HEK293T (cell line): ENCODE measurements around the gene NFKBIZ.

ENCODE experiments used
- CTCF ChIA-PET: fragments of 350-600 bp; formaldehyde crosslinking; extraction: SDS; loops from one replicate; lab custom pipeline; 2021; ENCODE audit warnings: antibody characterized with exemption, inconsistent platforms; lab: Yijun Ruan, JAX
- POLR2A ChIA-PET: fragments of 350-600 bp; formaldehyde crosslinking; extraction: SDS; loops from one replicate; lab custom pipeline; 2020; ENCODE audit warnings: antibody characterized with exemption, inconsistent platforms; lab: Yijun Ruan, JAX
- DNase-seq: peaks from one replicate; pipeline ENCODE4 v3.0.0; 2012; ENCODE audit warnings: mixed read lengths; ENCODE audit errors: extremely low spot score
- ARNT ChIP-seq: fragments of 450-650 bp; IDR thresholded peaks from 2 replicates; pipeline ENCODE4 v1.6.1; 2017; ENCODE audit warnings: mild to moderate bottlenecking
- BHLHE40 ChIP-seq: fragments of 450-650 bp; IDR thresholded peaks from 2 replicates; pipeline ENCODE4 v1.6.1; 2016; ENCODE audit warnings: mild to moderate bottlenecking, moderate library complexity, borderline replicate concordance
- CTBP1 ChIP-seq: fragments of 450-650 bp; IDR thresholded peaks from 2 replicates; pipeline ENCODE4 v1.6.1; 2016; ENCODE audit warnings: borderline replicate concordance
- ELF4 ChIP-seq: fragments of 450-650 bp; IDR thresholded peaks from 2 replicates; pipeline ENCODE4 v1.6.1; 2017; ENCODE audit warnings: antibody characterized with exemption
- FOXA1 ChIP-seq: fragments of 450-650 bp; IDR thresholded peaks from 2 replicates; pipeline ENCODE4 v1.6.1; 2016; ENCODE audit warnings: mild to moderate bottlenecking
- FOXK2 ChIP-seq: fragments of 450-650 bp; IDR thresholded peaks from 2 replicates; pipeline ENCODE4 v1.6.1; 2016; ENCODE audit warnings: mild to moderate bottlenecking
- FOXM1 ChIP-seq: fragments of 450-650 bp; IDR thresholded peaks from 2 replicates; pipeline ENCODE4 v1.6.1; 2017; ENCODE audit warnings: mild to moderate bottlenecking, borderline replicate concordance
- HDGF ChIP-seq: fragments of 450-650 bp; IDR thresholded peaks from 2 replicates; pipeline ENCODE4 v1.6.1; 2017; ENCODE audit warnings: antibody characterized with exemption, borderline replicate concordance
- L3MBTL2 ChIP-seq: fragments of 450-650 bp; conservative IDR thresholded peaks from 2 replicates; pipeline ENCODE4 v1.6.1; 2016; ENCODE audit warnings: mild to moderate bottlenecking
- LEF1 ChIP-seq: fragments of 450-650 bp; IDR thresholded peaks from 2 replicates; pipeline ENCODE4 v1.6.1; 2017; ENCODE audit warnings: mild to moderate bottlenecking, borderline replicate concordance
- NFRKB ChIP-seq: fragments of 450-650 bp; IDR thresholded peaks from 2 replicates; pipeline ENCODE4 v1.6.1; 2016; ENCODE audit warnings: mild to moderate bottlenecking, moderate library complexity
- SP1 ChIP-seq: fragments of 450-650 bp; IDR thresholded peaks from 2 replicates; pipeline ENCODE4 v1.6.1; 2017
- SUZ12 ChIP-seq: fragments of 450-650 bp; IDR thresholded peaks from 2 replicates; pipeline ENCODE4 v1.6.1; 2016; ENCODE audit warnings: mild to moderate bottlenecking
- TARDBP ChIP-seq: fragments of 450-650 bp; IDR thresholded peaks from 2 replicates; pipeline ENCODE4 v1.6.1; 2016
- ZNF384 ChIP-seq: fragments of 450-650 bp; IDR thresholded peaks from 2 replicates; pipeline ENCODE4 v1.6.1; 2016
- TF ChIP-seq, protein P1 (sequence below): fragments of 450-650 bp; IDR thresholded peaks from 2 replicates; pipeline ENCODE4 v1.6.1; 2016

The NFKBIZ gene

DNA sequence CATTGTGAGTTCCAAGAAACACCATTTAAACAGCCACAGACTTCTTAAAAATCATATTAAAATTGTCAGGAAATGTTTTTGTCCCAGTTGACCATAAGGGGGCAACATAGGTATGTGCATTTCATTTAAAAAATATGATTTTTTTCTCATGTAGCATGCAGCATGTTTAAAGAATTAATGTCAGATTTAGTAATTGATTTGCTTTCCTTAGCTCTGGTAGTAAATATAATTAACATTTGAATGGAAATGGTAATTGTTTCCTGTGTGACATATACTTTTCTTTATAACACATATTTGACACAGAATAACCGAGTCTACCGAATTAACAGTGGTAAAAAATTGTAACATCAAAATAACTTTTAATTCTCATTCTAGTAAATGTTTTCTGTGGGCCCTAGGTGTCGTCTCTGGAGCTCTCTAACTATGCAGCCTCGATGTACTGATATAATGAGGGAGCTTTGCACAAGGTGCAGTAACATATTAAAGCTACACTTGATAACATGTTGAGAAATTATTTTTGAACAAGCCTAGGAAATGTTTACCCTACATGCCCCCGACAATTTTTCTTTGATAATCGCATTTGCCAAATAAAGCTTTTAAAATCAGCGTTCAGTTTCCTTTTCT is 35.4 kb upstream of the NFKBIZ start:
- TF ChIP-seq LEF1 (no peak), ZNF384 (peak; percentile 64)
- ChIA-PET CTCF (interaction anchor here (0.7 to 1.9 kb wide), 7 partner anchors 112 to 415 kb away, joined by 3 to 16 read pairs (median 4); no protein-coding TSS in a partner anchor), POLR2A (no interaction called here)
- no peak for DNase-seq

DNA sequence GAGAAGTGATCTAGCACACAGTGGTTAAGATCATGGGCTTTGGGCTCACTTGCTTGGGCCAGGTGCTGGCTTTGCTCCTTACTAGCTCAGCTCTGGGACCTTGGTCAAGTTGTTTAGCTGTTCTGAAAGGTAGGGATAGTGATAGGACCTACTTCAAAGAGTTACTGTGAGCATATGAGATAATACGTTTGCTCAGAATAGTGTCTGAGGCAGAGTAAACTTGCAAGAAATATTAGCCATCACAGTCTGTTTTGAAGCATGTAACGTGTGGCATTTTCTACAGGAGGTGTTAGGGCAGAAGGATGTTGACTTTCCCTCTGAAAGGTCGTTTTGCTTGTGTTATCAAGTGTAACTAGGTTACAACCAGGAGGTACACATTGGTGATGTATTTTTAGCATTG is 34.5 kb upstream of the NFKBIZ start:
- TF ChIP-seq FOXA1 (no peak), LEF1 (no peak), ARNT (no peak), SP1 (no peak), ELF4 (no peak), TARDBP (no peak)
- TF ChIP-seq, protein P1, sequence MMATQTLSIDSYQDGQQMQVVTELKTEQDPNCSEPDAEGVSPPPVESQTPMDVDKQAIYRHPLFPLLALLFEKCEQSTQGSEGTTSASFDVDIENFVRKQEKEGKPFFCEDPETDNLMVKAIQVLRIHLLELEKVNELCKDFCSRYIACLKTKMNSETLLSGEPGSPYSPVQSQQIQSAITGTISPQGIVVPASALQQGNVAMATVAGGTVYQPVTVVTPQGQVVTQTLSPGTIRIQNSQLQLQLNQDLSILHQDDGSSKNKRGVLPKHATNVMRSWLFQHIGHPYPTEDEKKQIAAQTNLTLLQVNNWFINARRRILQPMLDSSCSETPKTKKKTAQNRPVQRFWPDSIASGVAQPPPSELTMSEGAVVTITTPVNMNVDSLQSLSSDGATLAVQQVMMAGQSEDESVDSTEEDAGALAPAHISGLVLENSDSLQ: no peak
- POLR2A ChIA-PET: no interaction called here
- CTCF ChIA-PET: interaction anchor here (0.9 to 1.9 kb wide), 3 partner anchors 111 to 411 kb away, joined by 4 to 13 read pairs (median 4); no protein-coding TSS in a partner anchor
- DNase-seq: no peak

DNA sequence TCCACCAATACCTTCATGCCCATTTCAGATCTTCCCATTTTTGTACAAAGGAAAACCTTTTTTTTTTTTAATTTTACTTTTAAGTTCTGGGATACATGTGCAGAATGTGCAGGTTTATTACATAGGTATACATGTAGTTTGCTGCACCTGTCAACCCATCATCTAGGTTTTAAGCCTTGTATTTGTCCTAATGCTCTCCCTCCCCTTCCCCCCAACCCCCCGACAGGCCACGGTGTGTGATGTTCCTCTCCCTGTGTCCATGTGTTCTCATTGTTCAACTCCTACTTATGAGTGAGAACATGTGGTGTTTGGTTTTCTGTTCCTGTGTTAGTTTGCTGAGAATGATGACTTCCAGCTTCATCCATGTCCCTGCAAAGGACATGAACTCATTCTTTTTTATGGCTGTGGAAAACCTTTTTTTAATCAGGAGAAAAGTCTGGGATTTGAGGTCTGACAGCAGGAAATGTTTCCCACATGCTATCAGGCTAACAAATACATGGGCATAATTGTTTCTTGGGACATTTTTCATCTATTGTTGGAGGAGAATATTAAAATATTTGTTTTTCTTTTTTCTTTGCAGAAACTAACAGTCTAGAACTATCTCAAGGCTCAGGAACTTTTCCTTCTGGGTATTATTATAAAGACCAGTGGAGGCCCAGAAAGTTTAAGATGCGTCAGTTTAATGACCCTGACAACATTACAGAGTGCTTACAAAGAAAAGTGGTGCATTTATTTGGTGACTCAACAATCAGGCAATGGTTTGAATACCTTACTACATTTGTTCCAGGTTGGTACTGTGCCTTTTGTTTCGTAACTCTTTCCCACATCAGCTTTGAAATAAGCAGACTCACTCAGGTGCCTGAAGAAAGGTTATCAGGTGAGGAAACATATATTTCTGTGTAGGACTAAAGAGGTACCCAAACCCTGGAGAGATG is 32.8 kb upstream of the NFKBIZ start:
- CTCF ChIA-PET: interaction anchor here (1.9 kb wide), 1 partner anchor 409 kb away, joined by 7 read pairs; no protein-coding TSS in a partner anchor
- no peak for TF ChIP-seq FOXK2
- TF ChIP-seq CTBP1: no peak
- TF ChIP-seq SP1: no peak
- no peak for TF ChIP-seq BHLHE40
- POLR2A ChIA-PET: interaction anchor here (1.0 kb wide), 1 partner anchor 12 kb away, joined by 3 read pairs; no protein-coding TSS in a partner anchor
- no peak for DNase-seq

DNA sequence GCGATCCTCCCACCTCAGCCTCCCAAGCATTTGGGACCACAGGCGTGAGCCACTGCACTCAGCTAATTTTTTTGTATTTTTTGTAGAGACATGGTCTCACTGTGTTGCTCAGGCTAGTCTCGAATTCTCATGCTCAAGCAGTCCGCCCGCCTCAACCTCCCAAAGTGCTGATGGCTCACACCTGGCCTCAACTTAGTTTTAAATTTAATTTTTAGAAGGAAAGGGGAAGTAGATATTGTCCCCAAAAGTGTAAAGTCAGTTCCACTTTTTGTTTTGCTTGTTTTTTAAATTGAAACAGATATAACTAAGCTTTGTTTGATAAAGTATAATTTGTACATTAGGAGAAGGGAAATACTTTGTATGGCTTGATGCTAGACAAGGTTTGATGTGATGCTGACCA is 31.3 kb upstream of the NFKBIZ start:
- no peak for DNase-seq
- ChIA-PET CTCF (no interaction called here), POLR2A (interaction anchor here (1.0 kb wide), 1 partner anchor 32 kb away, joined by 3 read pairs; no protein-coding TSS in a partner anchor)
- TF ChIP-seq SP1 (no peak), FOXA1 (no peak), FOXM1 (no peak), SUZ12 (no peak), ZNF384 (no peak), L3MBTL2 (no peak), NFRKB (no peak), BHLHE40 (no peak)
- TF ChIP-seq, protein P1: no peak

DNA sequence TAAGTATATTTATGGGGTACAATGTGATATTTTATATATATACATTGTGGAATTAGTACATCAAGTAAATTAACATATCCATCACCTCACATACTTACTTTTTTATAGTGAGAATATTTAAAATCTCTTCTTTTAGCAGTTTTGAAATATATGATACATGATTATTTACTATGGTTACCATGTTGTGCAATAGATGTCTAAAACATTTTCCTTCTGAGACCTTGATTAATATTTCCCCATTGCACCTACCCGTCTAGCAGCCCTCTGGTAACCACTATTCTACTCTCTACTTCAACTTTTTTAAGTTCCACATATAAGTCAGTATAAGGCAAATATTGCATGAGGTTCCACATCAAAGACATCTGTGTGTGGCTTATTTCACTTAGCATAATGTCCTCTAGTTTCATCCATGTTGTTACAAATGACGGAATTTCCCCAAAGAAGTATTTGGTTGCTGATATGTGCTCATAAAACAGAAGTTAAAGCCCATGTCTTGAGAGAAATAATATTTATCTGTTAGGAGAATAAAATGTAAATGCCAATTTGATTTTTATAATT is 29.6 kb upstream of the NFKBIZ start:
- POLR2A ChIA-PET: no interaction called here
- no peak for TF ChIP-seq FOXA1
- no peak for TF ChIP-seq FOXM1
- CTCF ChIA-PET: no interaction called here
- DNase-seq: no peak

DNA sequence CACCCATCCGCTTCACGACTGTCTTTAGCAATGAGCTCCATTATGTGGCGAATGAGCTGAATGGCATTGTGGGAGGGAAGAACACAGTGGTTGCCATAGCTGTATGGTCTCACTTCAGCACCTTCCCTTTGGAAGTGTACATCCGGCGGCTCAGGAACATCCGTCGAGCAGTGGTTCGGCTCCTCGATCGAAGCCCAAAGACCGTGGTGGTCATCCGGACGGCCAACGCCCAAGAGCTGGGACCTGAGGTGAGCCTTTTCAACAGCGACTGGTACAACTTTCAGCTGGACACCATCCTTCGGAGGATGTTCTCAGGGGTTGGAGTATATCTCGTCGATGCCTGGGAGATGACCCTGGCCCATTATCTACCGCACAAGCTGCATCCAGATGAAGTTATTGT is 27.8 kb upstream of the NFKBIZ start:
- ChIA-PET POLR2A (interaction anchor here (1.5 kb wide), 1 partner anchor 28 kb away, joined by 11 read pairs; the partner anchor contains the start of gene NFKBIZ), CTCF (no interaction called here)
- TF ChIP-seq SUZ12: no peak
- no peak for TF ChIP-seq HDGF
- no peak for TF ChIP-seq LEF1
- TF ChIP-seq BHLHE40: no peak
- TF ChIP-seq TARDBP: no peak
- TF ChIP-seq ELF4: no peak
- no peak for TF ChIP-seq ARNT
- no peak for TF ChIP-seq L3MBTL2
- no peak for TF ChIP-seq NFRKB
- no peak for TF ChIP-seq CTBP1
- no peak for TF ChIP-seq ZNF384
- no peak for TF ChIP-seq FOXA1
- TF ChIP-seq, protein P1: no peak
- DNase-seq: no peak
